ENCODE data around the gene EHBP1L1.

DNA sequence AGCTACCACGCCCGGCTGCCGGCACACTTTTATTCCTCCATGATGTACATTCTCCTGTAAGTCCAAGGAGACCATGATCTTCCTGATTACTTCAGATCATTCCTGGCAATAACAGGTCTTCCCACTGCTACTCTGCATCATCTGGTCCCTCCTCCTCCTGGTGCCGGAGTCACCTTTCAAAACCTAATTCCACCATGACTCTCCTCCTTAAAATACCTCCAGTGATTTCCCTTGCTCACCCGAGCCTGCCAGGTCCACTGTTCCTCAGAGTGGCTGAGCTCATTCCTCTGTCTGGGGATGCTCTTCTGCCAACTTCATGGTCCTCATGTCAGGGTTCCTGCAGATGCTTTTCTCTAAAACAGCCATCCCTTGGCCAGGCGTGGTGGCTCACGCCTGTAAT lies 13.8 kb upstream of the EHBP1L1 start:
- TF ChIP-seq, protein P1, sequence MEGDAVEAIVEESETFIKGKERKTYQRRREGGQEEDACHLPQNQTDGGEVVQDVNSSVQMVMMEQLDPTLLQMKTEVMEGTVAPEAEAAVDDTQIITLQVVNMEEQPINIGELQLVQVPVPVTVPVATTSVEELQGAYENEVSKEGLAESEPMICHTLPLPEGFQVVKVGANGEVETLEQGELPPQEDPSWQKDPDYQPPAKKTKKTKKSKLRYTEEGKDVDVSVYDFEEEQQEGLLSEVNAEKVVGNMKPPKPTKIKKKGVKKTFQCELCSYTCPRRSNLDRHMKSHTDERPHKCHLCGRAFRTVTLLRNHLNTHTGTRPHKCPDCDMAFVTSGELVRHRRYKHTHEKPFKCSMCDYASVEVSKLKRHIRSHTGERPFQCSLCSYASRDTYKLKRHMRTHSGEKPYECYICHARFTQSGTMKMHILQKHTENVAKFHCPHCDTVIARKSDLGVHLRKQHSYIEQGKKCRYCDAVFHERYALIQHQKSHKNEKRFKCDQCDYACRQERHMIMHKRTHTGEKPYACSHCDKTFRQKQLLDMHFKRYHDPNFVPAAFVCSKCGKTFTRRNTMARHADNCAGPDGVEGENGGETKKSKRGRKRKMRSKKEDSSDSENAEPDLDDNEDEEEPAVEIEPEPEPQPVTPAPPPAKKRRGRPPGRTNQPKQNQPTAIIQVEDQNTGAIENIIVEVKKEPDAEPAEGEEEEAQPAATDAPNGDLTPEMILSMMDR (IDR thresholded peaks at IDR 0.05): no peak
- TF ChIP-seq POLR2A (IDR thresholded peaks at IDR 0.05): no peak

Data from tibial nerve (tissue), 3 donors.